ENCODE measurements around the gene MN1.

MN1 gene

DNA sequence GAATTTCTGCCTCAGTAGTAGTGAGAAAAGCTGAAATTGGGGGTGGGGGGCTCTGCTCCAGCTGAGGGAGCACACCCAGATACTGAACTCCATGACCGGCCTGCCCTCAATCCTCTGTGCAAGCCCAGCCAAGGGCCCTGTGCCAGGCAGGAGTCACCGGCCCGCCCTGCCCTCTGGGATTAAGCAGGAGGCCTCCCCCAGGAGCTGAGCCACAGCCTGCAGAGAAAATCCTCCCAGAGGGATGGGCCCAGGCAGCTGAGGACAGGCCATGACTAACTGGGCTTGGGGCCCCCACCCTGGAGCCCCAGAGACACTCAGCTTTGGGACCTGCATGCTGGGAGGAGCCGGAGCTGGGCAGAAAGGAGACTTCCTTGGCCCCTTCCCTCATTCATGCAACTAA is 48.8 kb downstream of the MN1 start:
- H4K20me1 ChIP-seq (ENCODE audit: control insufficient read depth, insufficient read depth, low read depth, low read length) = no peaks in the 10 kb centered on the region
- H3K79me2 ChIP-seq (ENCODE audit: control insufficient read depth, low read length) = no peaks in the 10 kb centered on the region
- no peak for TF ChIP-seq EZH2phosphoT487 (IDR thresholded peaks at IDR 0.05; ENCODE audit: borderline replicate concordance, low read length)
- no peak for TF ChIP-seq CTCF (IDR thresholded peaks at IDR 0.05; ENCODE audit: low read depth, low read length, poor library complexity, severe bottlenecking)
- H3K4me1 ChIP-seq (ENCODE audit: control insufficient read depth, low read length) = no peaks in the 10 kb centered on the region
- H3K4me2 ChIP-seq (ENCODE audit: low read length) = no peak overlapping the region
- no peaks in the 10 kb centered on the region for H3F3A ChIP-seq (ENCODE audit: control insufficient read depth, insufficient read depth)
- no peak overlapping the region for H3K27ac ChIP-seq (ENCODE audit: low read depth, low read length)
- no peaks in the 10 kb centered on the region for H3K27me3 ChIP-seq (ENCODE audit: control insufficient read depth, low read length)
- H3K9me3 ChIP-seq (ENCODE audit: control insufficient read depth, insufficient read depth, low read length) = no peaks in the 10 kb centered on the region
- H3K36me3 ChIP-seq (ENCODE audit: control insufficient read depth, low read length) = no peaks in the 10 kb centered on the region
- no peaks in the 10 kb centered on the region for H3K9me2 ChIP-seq (replicated peaks; ENCODE audit: control insufficient read depth, low read length)
- no peak overlapping the region for H3K4me3 ChIP-seq (ENCODE audit: low read length)

DNA sequence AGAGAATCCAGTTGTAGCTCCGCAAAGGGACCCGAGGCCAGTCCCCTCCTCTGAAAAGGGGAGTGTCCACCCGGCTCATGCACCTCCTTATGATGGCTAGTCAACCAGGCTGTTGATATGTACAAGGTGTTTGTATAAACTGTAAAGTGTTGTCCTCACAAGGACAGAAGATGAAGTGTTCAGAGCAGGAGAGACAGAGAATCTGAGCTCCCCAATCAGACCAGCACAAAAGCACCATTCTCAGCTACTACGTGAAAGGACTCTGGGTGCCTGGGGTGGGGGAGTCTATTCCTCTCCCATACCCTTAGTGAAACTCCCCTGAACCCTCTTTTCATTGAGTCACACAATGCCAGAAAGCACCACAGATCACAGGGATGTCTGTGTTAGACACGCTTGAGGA is 49.4 kb downstream of the MN1 start:
- Histone ChIP-seq H3K9me2 (replicated peaks; ENCODE audit: control insufficient read depth, low read length) (no peaks in the 10 kb centered on the region), H3F3A (ENCODE audit: control insufficient read depth, insufficient read depth) (no peaks in the 10 kb centered on the region), H3K79me2 (ENCODE audit: control insufficient read depth, low read length) (no peaks in the 10 kb centered on the region), H3K36me3 (ENCODE audit: control insufficient read depth, low read length) (no peaks in the 10 kb centered on the region), H3K27me3 (ENCODE audit: control insufficient read depth, low read length) (no peaks in the 10 kb centered on the region), H3K4me1 (ENCODE audit: control insufficient read depth, low read length) (no peaks in the 10 kb centered on the region), H3K4me3 (ENCODE audit: low read length) (no peak overlapping the region), H3K4me2 (ENCODE audit: low read length) (no peak overlapping the region), H3K9me3 (ENCODE audit: control insufficient read depth, insufficient read depth, low read length) (no peaks in the 10 kb centered on the region), H3K27ac (ENCODE audit: low read depth, low read length) (no peak overlapping the region), H4K20me1 (ENCODE audit: control insufficient read depth, insufficient read depth, low read depth, low read length) (no peaks in the 10 kb centered on the region)
- no peak for TF ChIP-seq EZH2phosphoT487 (IDR thresholded peaks at IDR 0.05; ENCODE audit: borderline replicate concordance, low read length)
- TF ChIP-seq CTCF (IDR thresholded peaks at IDR 0.05; ENCODE audit: low read depth, low read length, poor library complexity, severe bottlenecking) = no peak

DNA sequence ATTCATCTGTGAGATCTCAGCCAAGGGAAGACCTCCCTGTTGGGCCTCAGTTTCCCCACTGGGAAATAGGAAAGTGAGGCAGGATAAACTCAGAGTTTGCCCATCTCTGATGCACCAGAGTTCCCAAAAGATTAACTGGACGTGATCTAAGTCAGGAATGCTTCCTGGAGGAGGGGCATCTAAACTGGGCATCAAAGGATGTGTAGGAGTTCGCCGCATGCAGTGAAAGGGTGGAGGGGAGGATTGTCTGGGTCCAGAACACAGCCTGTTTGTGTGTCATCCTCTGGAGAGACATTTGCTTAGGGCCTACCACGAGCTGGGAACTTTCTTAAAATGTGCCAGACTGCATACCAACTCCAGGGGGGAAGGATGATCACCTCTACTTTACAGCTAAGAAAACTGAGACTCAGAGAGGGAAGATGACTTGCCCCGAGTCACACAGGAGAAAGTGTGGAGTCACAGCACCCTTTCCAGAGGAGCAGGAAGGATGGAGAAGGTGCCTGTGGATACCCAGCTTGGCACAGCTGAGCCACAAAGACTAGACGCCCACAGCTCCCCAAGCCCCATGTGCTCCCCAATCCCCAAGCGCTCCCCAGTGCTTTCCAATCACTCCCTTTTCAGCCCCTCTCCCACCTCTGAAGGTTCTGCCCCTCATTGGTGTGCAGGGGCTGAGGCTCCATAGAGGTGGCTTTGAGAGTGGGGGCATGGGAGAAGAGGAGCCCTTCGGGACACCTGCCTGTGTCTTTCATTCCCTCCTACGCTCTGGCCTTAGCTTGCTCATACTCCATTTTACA is 50.1 kb downstream of the MN1 start:
- no peaks in the 10 kb centered on the region for H4K20me1 ChIP-seq (ENCODE audit: control insufficient read depth, insufficient read depth, low read depth, low read length)
- no peaks in the 10 kb centered on the region for H3F3A ChIP-seq (ENCODE audit: control insufficient read depth, insufficient read depth)
- H3K36me3 ChIP-seq (ENCODE audit: control insufficient read depth, low read length) = no peaks in the 10 kb centered on the region
- H3K79me2 ChIP-seq (ENCODE audit: control insufficient read depth, low read length) = no peaks in the 10 kb centered on the region
- TF ChIP-seq CTCF (IDR thresholded peaks at IDR 0.05; ENCODE audit: low read depth, low read length, poor library complexity, severe bottlenecking) = no peak
- H3K27ac ChIP-seq (ENCODE audit: low read depth, low read length) = no peak overlapping the region
- no peak overlapping the region for H3K4me3 ChIP-seq (ENCODE audit: low read length)
- no peaks in the 10 kb centered on the region for H3K27me3 ChIP-seq (ENCODE audit: control insufficient read depth, low read length)
- H3K4me1 ChIP-seq (ENCODE audit: control insufficient read depth, low read length) = no peaks in the 10 kb centered on the region
- no peaks in the 10 kb centered on the region for H3K9me2 ChIP-seq (replicated peaks; ENCODE audit: control insufficient read depth, low read length)
- H3K4me2 ChIP-seq (ENCODE audit: low read length) = no peak overlapping the region
- H3K9me3 ChIP-seq (ENCODE audit: control insufficient read depth, insufficient read depth, low read length) = no peaks in the 10 kb centered on the region

Data from DOHH2 (cell line).